Vagina (tissue), 2 donors: Measurements from ENCODE around the gene HSD3B2.

Experiments used
- CTCF ChIP-seq, 3 experiments: fragments of 450-650 bp in 2 of 3; fragments of 200-600 bp in 1 of 3; sonication (generic) in 1 of 3; IDR thresholded peaks; one replicate each; pipeline ENCODE4 v1.5.1; 2017 to 2019; ENCODE audit warnings: antibody characterized with exemption in 3 of 3, mild to moderate bottlenecking in 2 of 3, moderate library complexity in 2 of 3
- POLR2A ChIP-seq, 2 donors: fragments of 450-650 bp; IDR thresholded peaks; one replicate each; pipeline ENCODE4 v1.6.1; 2017; ENCODE audit warnings: antibody characterized with exemption in 2 of 2, mild to moderate bottlenecking in 2 of 2, moderate library complexity in 2 of 2

- TF ChIP-seq POLR2A (IDR thresholded peaks at IDR 0.05) (no peak), CTCF (IDR thresholded peaks at IDR 0.05) (no peak)
Observed at GRCh38 chr1:119384591-119384990, 30.4 kb upstream of the HSD3B2 start.
